ENCODE data around the gene ADAP1.

ADAP1 gene

GRCh38 chr7:999941-1000935 is 45.8 kb upstream of the ADAP1 start:
- H3K27me3 ChIP-seq (ENCODE audit: insufficient read depth, low read length, poor library complexity, severe bottlenecking): no peaks in the 10 kb centered on the region
- no peak overlapping the region for H3K9ac ChIP-seq (ENCODE audit: low read depth, low read length, poor library complexity, severe bottlenecking)
- H3K9me2 ChIP-seq (replicated peaks; ENCODE audit: low read depth, low read length): no peaks in the 10 kb centered on the region
- H3K4me1 ChIP-seq (ENCODE audit: insufficient read depth, low read length, poor library complexity, severe bottlenecking): no peaks in the 10 kb centered on the region
- H3K36me3 ChIP-seq (ENCODE audit: insufficient read depth, low read length): no peaks in the 10 kb centered on the region
- H3F3A ChIP-seq (ENCODE audit: low read depth): no peaks in the 10 kb centered on the region
- no peak overlapping the region for H2AFZ ChIP-seq (ENCODE audit: low read length)
- TF ChIP-seq CTCF (conservative IDR thresholded peaks at IDR 0.05; ENCODE audit: low read length): no peak
- no peak for TF ChIP-seq EZH2phosphoT487 (IDR thresholded peaks at IDR 0.05; ENCODE audit: borderline replicate concordance)
- H3K79me2 ChIP-seq (ENCODE audit: insufficient read depth, low read length): no peaks in the 10 kb centered on the region
- H4K20me1 ChIP-seq (ENCODE audit: insufficient read depth, low read length, poor library complexity, severe bottlenecking): no peaks in the 10 kb centered on the region
- H3K4me2 ChIP-seq (ENCODE audit: low read depth, low read length, poor library complexity, severe bottlenecking): no peak overlapping the region
- no peak overlapping the region for H3K4me3 ChIP-seq (ENCODE audit: low read length, poor library complexity, severe bottlenecking)
- H3K9me3 ChIP-seq (ENCODE audit: insufficient read depth, low read depth, low read length): no peaks in the 10 kb centered on the region

GRCh38 chr7:999149-999879 is 44.8 kb upstream of the ADAP1 start:
- no peaks in the 10 kb centered on the region for H3K36me3 ChIP-seq (ENCODE audit: insufficient read depth, low read length)
- no peak overlapping the region for H2AFZ ChIP-seq (ENCODE audit: low read length)
- no peaks in the 10 kb centered on the region for H3K9me2 ChIP-seq (replicated peaks; ENCODE audit: low read depth, low read length)
- H4K20me1 ChIP-seq (ENCODE audit: insufficient read depth, low read length, poor library complexity, severe bottlenecking): no peaks in the 10 kb centered on the region
- no peaks in the 10 kb centered on the region for H3K27me3 ChIP-seq (ENCODE audit: insufficient read depth, low read length, poor library complexity, severe bottlenecking)
- no peaks in the 10 kb centered on the region for H3K4me1 ChIP-seq (ENCODE audit: insufficient read depth, low read length, poor library complexity, severe bottlenecking)
- no peak overlapping the region for H3K9ac ChIP-seq (ENCODE audit: low read depth, low read length, poor library complexity, severe bottlenecking)
- H3F3A ChIP-seq (ENCODE audit: low read depth): no peaks in the 10 kb centered on the region
- H3K79me2 ChIP-seq (ENCODE audit: insufficient read depth, low read length): no peaks in the 10 kb centered on the region
- no peaks in the 10 kb centered on the region for H3K9me3 ChIP-seq (ENCODE audit: insufficient read depth, low read depth, low read length)
- no peak overlapping the region for H3K4me3 ChIP-seq (ENCODE audit: low read length, poor library complexity, severe bottlenecking)
- H3K4me2 ChIP-seq (ENCODE audit: low read depth, low read length, poor library complexity, severe bottlenecking): no peak overlapping the region
- no peak for TF ChIP-seq EZH2phosphoT487 (IDR thresholded peaks at IDR 0.05; ENCODE audit: borderline replicate concordance)
- no peak for TF ChIP-seq CTCF (conservative IDR thresholded peaks at IDR 0.05; ENCODE audit: low read length)

GRCh38 chr7:997404-998395 is 43.2 kb upstream of the ADAP1 start:
- no peaks in the 10 kb centered on the region for H3K79me2 ChIP-seq (ENCODE audit: insufficient read depth, low read length)
- no peaks in the 10 kb centered on the region for H3K36me3 ChIP-seq (ENCODE audit: insufficient read depth, low read length)
- no peaks in the 10 kb centered on the region for H3F3A ChIP-seq (ENCODE audit: low read depth)
- H3K4me2 ChIP-seq (ENCODE audit: low read depth, low read length, poor library complexity, severe bottlenecking): no peak overlapping the region
- no peaks in the 10 kb centered on the region for H3K9me2 ChIP-seq (replicated peaks; ENCODE audit: low read depth, low read length)
- H2AFZ ChIP-seq (ENCODE audit: low read length): no peak overlapping the region
- no peaks in the 10 kb centered on the region for H3K27me3 ChIP-seq (ENCODE audit: insufficient read depth, low read length, poor library complexity, severe bottlenecking)
- peaks cover 3% of the 10 kb centered on the region for H3K4me1 ChIP-seq (ENCODE audit: insufficient read depth, low read length, poor library complexity, severe bottlenecking)
- H3K4me3 ChIP-seq (ENCODE audit: low read length, poor library complexity, severe bottlenecking): no peak overlapping the region
- no peaks in the 10 kb centered on the region for H4K20me1 ChIP-seq (ENCODE audit: insufficient read depth, low read length, poor library complexity, severe bottlenecking)
- no peak overlapping the region for H3K9ac ChIP-seq (ENCODE audit: low read depth, low read length, poor library complexity, severe bottlenecking)
- H3K9me3 ChIP-seq (ENCODE audit: insufficient read depth, low read depth, low read length): no peaks in the 10 kb centered on the region
- TF ChIP-seq EZH2phosphoT487 (IDR thresholded peaks at IDR 0.05; ENCODE audit: borderline replicate concordance): no peak
- TF ChIP-seq CTCF (conservative IDR thresholded peaks at IDR 0.05; ENCODE audit: low read length): no peak

Measured in Loucy (cell line).